ENCODE measurements around the gene GLB1L. TPM values are rescaled to one million over a fixed set of nuclear protein-coding genes. Genes with fewer than 3 reads are reported as not detected.

The GLB1L gene
- total RNA-seq, 2 donors from 2014 or later = 1.8 to 3.4 TPM

DNA sequence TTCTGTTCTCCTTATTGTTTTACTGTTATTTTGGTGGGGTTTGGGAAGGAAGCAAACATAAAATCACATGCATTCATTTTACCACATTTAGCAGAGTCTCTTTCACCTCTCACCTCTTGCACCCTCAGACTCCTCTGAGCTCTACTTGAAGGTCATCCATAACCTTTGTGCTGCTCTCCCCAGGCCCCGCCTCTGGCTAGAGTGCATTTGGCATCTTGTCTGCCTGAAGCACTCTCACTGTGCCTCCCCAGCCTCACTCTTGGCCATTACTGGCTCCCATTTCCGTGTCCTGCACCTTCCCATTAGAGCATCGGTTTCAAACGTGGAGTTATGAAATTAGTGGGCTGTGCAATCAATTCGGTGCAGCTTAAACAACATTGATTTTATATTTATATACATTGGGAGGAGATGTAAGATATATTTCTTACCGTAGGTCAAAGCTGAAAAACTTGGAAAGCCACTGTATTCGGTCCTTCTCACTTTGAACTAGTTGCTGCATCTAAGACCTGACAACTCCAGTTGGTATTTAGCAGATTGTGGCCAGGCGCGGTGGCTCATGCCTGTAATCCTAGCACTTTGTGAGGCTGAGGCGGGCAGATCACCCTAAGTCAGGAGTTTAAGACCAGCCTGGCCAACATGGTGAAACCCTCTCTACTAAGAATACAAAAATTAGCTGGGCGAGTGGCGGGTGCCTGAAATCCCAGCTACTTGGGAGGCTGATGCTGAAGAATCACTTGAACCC, 45.6 kb downstream of the GLB1L start:
- Histone ChIP-seq H3K36me3 (no peaks in the 10 kb centered on the region), H3K4me3 (no peak overlapping the region), H3K27me3 (no peaks in the 10 kb centered on the region), H3K9me3 (no peaks in the 10 kb centered on the region), H3K4me1 (no peaks in the 10 kb centered on the region), H3K27ac (no peak overlapping the region)
- TF ChIP-seq CTCF (IDR thresholded peaks at IDR 0.05) = no peak
- DNase-seq (ENCODE audit: low spot score) = no peak

DNA sequence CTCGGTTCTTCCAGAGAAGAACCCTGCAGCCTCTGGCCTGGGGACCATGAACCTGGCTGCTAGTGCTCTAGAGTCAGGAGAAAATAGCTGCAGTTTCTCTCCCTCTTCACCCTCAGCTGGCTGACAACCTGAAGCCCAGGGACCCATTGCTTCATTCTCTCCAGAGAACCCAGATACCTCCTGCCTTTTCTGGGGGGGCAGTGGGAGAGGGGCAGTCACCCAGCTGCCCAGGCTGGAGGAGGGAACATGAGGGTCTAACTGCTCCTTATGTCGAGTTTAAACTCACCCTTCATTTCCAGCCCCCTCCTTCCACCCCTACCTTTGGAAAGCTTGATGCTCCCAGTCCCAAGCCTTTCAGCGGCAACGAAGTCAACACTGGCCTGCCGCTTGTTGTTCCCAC, 46.3 kb downstream of the GLB1L start:
- Histone ChIP-seq H3K4me3 (no peak overlapping the region), H3K36me3 (no peaks in the 10 kb centered on the region), H3K9me3 (no peaks in the 10 kb centered on the region), H3K27ac (no peak overlapping the region), H3K4me1 (no peaks in the 10 kb centered on the region), H3K27me3 (no peaks in the 10 kb centered on the region)
- no peak for DNase-seq (ENCODE audit: low spot score)
- TF ChIP-seq CTCF (IDR thresholded peaks at IDR 0.05) = no peak

DNA sequence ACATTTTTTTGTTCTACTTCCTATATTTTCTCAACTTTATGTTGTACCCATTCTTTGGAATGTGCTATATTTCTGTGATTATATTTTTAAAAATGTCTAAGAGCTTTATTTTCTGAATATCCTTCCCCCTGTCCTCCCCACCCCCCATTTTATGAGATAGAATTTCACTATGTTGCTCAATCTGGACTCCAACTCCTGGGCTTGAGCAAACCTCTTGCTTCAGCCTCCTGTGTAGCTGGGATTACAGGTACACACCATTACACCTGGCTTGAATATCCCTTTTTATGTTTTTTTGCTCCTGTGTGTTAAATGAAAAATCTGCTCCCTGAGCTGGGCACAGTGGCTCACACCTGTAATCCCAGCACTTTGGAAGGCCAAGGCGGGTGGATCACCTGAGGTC, 47.9 kb downstream of the GLB1L start:
- no peaks in the 10 kb centered on the region for H3K36me3 ChIP-seq
- no peak for DNase-seq (ENCODE audit: low spot score)
- no peaks in the 10 kb centered on the region for H3K4me1 ChIP-seq
- no peaks in the 10 kb centered on the region for H3K27me3 ChIP-seq
- no peak overlapping the region for H3K4me3 ChIP-seq
- H3K27ac ChIP-seq = no peak overlapping the region
- no peaks in the 10 kb centered on the region for H3K9me3 ChIP-seq
- TF ChIP-seq CTCF (IDR thresholded peaks at IDR 0.05) = no peak

GRCh38 chr2:219186754-219187456, 58.3 kb downstream of the GLB1L start:
- Histone ChIP-seq H3K9me3 (no peaks in the 10 kb centered on the region), H3K27ac (no peak overlapping the region), H3K36me3 (peaks cover 25% of the 10 kb centered on the region), H3K4me3 (no peak overlapping the region), H3K27me3 (no peaks in the 10 kb centered on the region), H3K4me1 (no peaks in the 10 kb centered on the region)
- DNase-seq (ENCODE audit: low spot score) = no peak
- no peak for TF ChIP-seq CTCF (IDR thresholded peaks at IDR 0.05)

MicroRNAs encoded within 50 kb of the gene (microRNA counts, 767-probe panel; counts per million panel counts)
- 0 to 1,658 counts per million in 2 donors for microRNA hsa-miR-153

Small RNA genes within 50 kb of the gene (microRNA-seq; reads per million reads assigned to microRNA genes)
- 0 reads per million in 2 donors for gene MIR153-1 (ENCODE audit: borderline number of aligned reads in 2 of 2, borderline replicate concordance in 1 of 2)

Other genes starting within 250 kb of the GLB1L start
- not detected for gene CFAP65, start 203.9 kb downstream of the GLB1L start, total RNA-seq
- not detected for gene IHH, start 184.5 kb downstream of the GLB1L start, total RNA-seq
- gene NHEJ1, start 84.6 kb downstream of the GLB1L start, total RNA-seq = 1 to 10 TPM; 8.3 to 8.4 TPM
- gene SLC23A3, start 75.4 kb downstream of the GLB1L start, total RNA-seq = under 1 TPM; 0.33 to 0.55 TPM
- 10 to 100 TPM; 32.4 to 42.3 TPM for gene CNPPD1, start 68.5 kb downstream of the GLB1L start, total RNA-seq
- 10 to 100 TPM; 26.6 to 41.7 TPM for gene RETREG2, start 67.2 kb downstream of the GLB1L start, total RNA-seq
- 10 to 100 TPM; 15.5 to 31.5 TPM for gene ZFAND2B, start 38.7 kb downstream of the GLB1L start, total RNA-seq
- 10 to 100 TPM in 1 of 2 donors, 1 to 10 TPM in 1; 9.3 to 12.1 TPM for gene ABCB6, start 26.5 kb downstream of the GLB1L start, total RNA-seq
- 10 to 100 TPM; 78.8 to 80.3 TPM for gene ATG9A, start 15.8 kb downstream of the GLB1L start, total RNA-seq
- gene ANKZF1, start 15.6 kb downstream of the GLB1L start, total RNA-seq = 10 to 100 TPM; 14.5 to 14.9 TPM
- gene STK16, start within 50 bp of the GLB1L start, total RNA-seq = 1 to 10 TPM; 7.0 to 9.0 TPM
- not detected for gene TUBA4B, start 7.8 kb upstream of the GLB1L start, total RNA-seq
- 100 to 1,000 TPM in 1 of 2 donors, 10 to 100 TPM in 1; 51.7 to 159 TPM for gene TUBA4A, start 8.5 kb upstream of the GLB1L start, total RNA-seq
- gene DNAJB2, start 33.9 kb upstream of the GLB1L start, total RNA-seq = 10 to 100 TPM; 33.3 to 38.7 TPM
- under 1 TPM in 1 of 2 donors, not detected in 1; 0.74 TPM for gene PTPRN, start 64.0 kb upstream of the GLB1L start, total RNA-seq
- not detected for gene RESP18, start 87.3 kb upstream of the GLB1L start, total RNA-seq
- 10 to 100 TPM; 48.1 to 51.2 TPM for gene DNPEP, start 142.5 kb upstream of the GLB1L start, total RNA-seq
- gene DES, start 172.9 kb upstream of the GLB1L start, total RNA-seq = over 10,000 TPM; 12,280 to 13,654 TPM
- gene SPEG, start 189.4 kb upstream of the GLB1L start, total RNA-seq = 10 to 100 TPM; 82.2 to 90.8 TPM

Measured in right atrium auricular region (tissue), 2 donors.